GM20000 (cell line): Measurements from ENCODE around the gene LZIC.

Experiments
- DNase-seq: peaks from one replicate; pipeline ENCODE4 v3.0.0; 2012; ENCODE audit warnings: low spot score
- CTCF ChIP-seq: IDR thresholded peaks from 2 replicates; pipeline ENCODE4 v1.5.1; 2012; ENCODE audit warnings: mild to moderate bottlenecking, control low read depth; ENCODE audit errors: extremely low read depth, missing control alignments

LZIC gene

GRCh38 chr1:9960011-9960410, 16.8 kb upstream of the LZIC start:
- DNase-seq: no peak
- TF ChIP-seq CTCF: no peak

DNA sequence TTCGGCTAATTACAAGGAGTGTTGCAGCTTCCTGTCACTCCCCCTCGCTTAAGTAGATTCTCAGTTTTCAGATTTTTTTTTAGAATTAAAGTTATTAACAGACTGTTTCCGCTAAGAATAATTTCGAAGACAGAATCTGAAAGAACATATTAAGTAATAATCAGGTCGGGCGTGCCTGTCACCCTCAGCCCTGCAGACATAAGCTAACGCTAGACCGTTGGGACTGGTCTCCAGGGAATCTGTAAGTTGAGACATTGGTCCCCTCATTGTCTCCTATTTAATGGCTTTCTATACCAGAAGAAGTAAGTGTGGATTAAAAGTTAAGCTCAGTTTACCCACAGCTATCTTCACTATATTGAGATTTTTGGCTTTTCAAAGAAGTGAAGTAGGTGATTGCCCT, 14.5 kb upstream of the LZIC start:
- no peak for TF ChIP-seq CTCF
- DNase-seq: no peak

DNA sequence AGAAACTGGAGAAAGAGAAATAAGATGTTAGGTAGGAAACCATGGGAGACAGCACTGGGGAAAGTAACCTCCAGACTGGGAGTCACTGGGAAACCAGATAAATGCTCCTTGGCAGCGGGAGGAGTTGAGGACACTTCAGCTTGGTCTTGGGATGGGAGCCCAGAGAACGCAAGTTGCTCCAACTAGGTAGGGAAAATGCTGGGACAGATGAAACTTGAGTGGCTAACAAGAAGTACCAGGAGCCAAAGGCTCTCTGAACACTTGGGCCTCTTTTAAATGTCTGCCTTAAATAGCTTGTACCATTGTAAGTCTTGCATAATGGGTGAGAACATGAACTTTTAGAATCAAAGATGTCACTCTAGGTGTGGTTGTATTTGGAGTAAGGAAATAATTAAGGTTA, 3.1 kb upstream of the LZIC start:
- no peak for DNase-seq
- no peak for TF ChIP-seq CTCF

GRCh38 chr1:9942399-9942938, 722 bp downstream of the LZIC start:
- DNase-seq: peak; percentile 63
- peak; percentile 16 for TF ChIP-seq CTCF

- DNase-seq: no peak
Observed at GRCh38 chr1:9929431-9930385, 13.5 kb downstream of the LZIC start.

GRCh38 chr1:9927259-9927658, 15.9 kb downstream of the LZIC start:
- no peak for DNase-seq

More at GRCh38 chr1:9929431-9930385, 13.5 kb downstream of the LZIC start:
- TF ChIP-seq CTCF: no peak

More at GRCh38 chr1:9927259-9927658, 15.9 kb downstream of the LZIC start:
- no peak for TF ChIP-seq CTCF
